Vagina (tissue), 2 donors: ENCODE data around the gene PRDM10. TPM values are rescaled to one million over a fixed set of nuclear protein-coding genes. Genes with fewer than 3 reads are reported as not detected.

Source experiments
- DNase-seq, 2 donors: peaks; one replicate each; pipeline ENCODE4 v3.0.0-alpha.2; 2017; ENCODE audit errors: extremely low spot score in 2 of 2
- H3K27ac ChIP-seq: fragments of 200-600 bp; sonication (generic); one replicate; pipeline ENCODE4 v1.5.1; 2019
- H3K27me3 ChIP-seq: fragments of 200-600 bp; sonication (generic); one replicate; pipeline ENCODE4 v1.5.1; 2019
- H3K36me3 ChIP-seq, 2 donors: fragments of 200-600 bp; sonication (generic); one replicate each; pipeline ENCODE4 v1.5.1; 2017 to 2019
- H3K4me1 ChIP-seq: fragments of 200-600 bp; sonication (generic); one replicate; pipeline ENCODE4 v1.5.1; 2019
- H3K4me3 ChIP-seq, 2 donors: fragments of 200-600 bp; sonication (generic); 1 replicate in 1 of 2; 2 replicates in 1 of 2; pipeline ENCODE4 v1.5.1; 2016 to 2019
- H3K9me3 ChIP-seq: fragments of 200-600 bp; sonication (generic); one replicate; pipeline ENCODE4 v1.5.1; 2019
- CTCF ChIP-seq, 3 experiments: fragments of 450-650 bp in 2 of 3; fragments of 200-600 bp in 1 of 3; sonication (generic) in 1 of 3; IDR thresholded peaks; one replicate each; pipeline ENCODE4 v1.5.1; 2017 to 2019; ENCODE audit warnings: antibody characterized with exemption in 3 of 3, mild to moderate bottlenecking in 2 of 3, moderate library complexity in 2 of 3
- POLR2A ChIP-seq, 2 donors: fragments of 450-650 bp; IDR thresholded peaks; one replicate each; pipeline ENCODE4 v1.6.1; 2017; ENCODE audit warnings: antibody characterized with exemption in 2 of 2, mild to moderate bottlenecking in 2 of 2, moderate library complexity in 2 of 2
- POLR2AphosphoS5 ChIP-seq, 2 donors: sonication (generic); formaldehyde crosslinking; IDR thresholded peaks; one replicate each; pipeline ENCODE4 v1.9.0; 2017; ENCODE audit warnings: antibody characterized with exemption in 2 of 2, mild to moderate bottlenecking in 2 of 2, low read depth in 1 of 2; ENCODE audit not compliant: insufficient read depth in 1 of 2
- intact Hi-C: fragments of 100-400 bp; cut with DNase I; formaldehyde crosslinking; loops from one replicate; pipeline ENCODE4 v1.15.1; 2023
- total RNA-seq: library from RNA; depleted of rRNA; stranded (reverse); fragments of >200 nt; gene quantifications from one replicate; pipeline ENCODE4 v1.2.3, GENCODE V29; 2016

Gene PRDM10
- total RNA-seq, 1 donor from 2014 or later = 11.3 TPM

GRCh38 chr11:129943036-129943435 is 59.6 kb downstream of the PRDM10 start:
- intact Hi-C loops = no loop called here
- no peaks in the 10 kb centered on the region for H3K9me3 ChIP-seq
- peaks cover 0 to 18% of the 10 kb centered on the region in 2 donors for H3K36me3 ChIP-seq
- H3K4me3 ChIP-seq = no peak overlapping the region
- H3K27me3 ChIP-seq = no peaks in the 10 kb centered on the region
- H3K4me1 ChIP-seq = no peaks in the 10 kb centered on the region
- no peak overlapping the region for H3K27ac ChIP-seq
- TF ChIP-seq POLR2AphosphoS5 (IDR thresholded peaks at IDR 0.05; ENCODE audit: insufficient read depth in 1 of 2, low read depth in 1 of 2) (no peak), POLR2A (IDR thresholded peaks at IDR 0.05) (no peak), CTCF (IDR thresholded peaks at IDR 0.05) (no peak)
- no peak for DNase-seq

- Histone ChIP-seq H3K27me3 (no peaks in the 10 kb centered on the region), H3K9me3 (no peaks in the 10 kb centered on the region), H3K4me3 (no peak overlapping the region), H3K4me1 (no peaks in the 10 kb centered on the region), H3K27ac (no peak overlapping the region), H3K36me3 (peaks cover 0 to 19% of the 10 kb centered on the region in 2 donors)
- TF ChIP-seq CTCF (IDR thresholded peaks at IDR 0.05) = no peak
- DNase-seq = no peak
- intact Hi-C loops = no loop called here
Measured at GRCh38 chr11:129939510-129939909, 63.1 kb downstream of the PRDM10 start.

- Histone ChIP-seq H3K36me3 (peaks cover 0 to 22% of the 10 kb centered on the region in 2 donors), H3K4me3 (no peak overlapping the region), H3K27ac (no peak overlapping the region), H3K9me3 (no peaks in the 10 kb centered on the region), H3K4me1 (no peaks in the 10 kb centered on the region), H3K27me3 (no peaks in the 10 kb centered on the region)
- TF ChIP-seq POLR2A (IDR thresholded peaks at IDR 0.05) = no peak
- TF ChIP-seq POLR2AphosphoS5 (IDR thresholded peaks at IDR 0.05; ENCODE audit: insufficient read depth in 1 of 2, low read depth in 1 of 2) = no peak
- TF ChIP-seq CTCF (IDR thresholded peaks at IDR 0.05) = no peak
- no peak for DNase-seq
- intact Hi-C loops = no loop called here
Measured at GRCh38 chr11:129938764-129939163, 63.9 kb downstream of the PRDM10 start.

- H3K4me1 ChIP-seq = peaks cover 3% of the 10 kb centered on the region
- intact Hi-C loops = no loop called here
- no peaks in the 10 kb centered on the region for H3K9me3 ChIP-seq
- no peaks in the 10 kb centered on the region for H3K27me3 ChIP-seq
- no peak for DNase-seq
- peaks cover 0 to 20% of the 10 kb centered on the region in 2 donors for H3K36me3 ChIP-seq
- H3K4me3 ChIP-seq = no peak overlapping the region
- H3K27ac ChIP-seq = no peak overlapping the region
- TF ChIP-seq POLR2A (IDR thresholded peaks at IDR 0.05) = no peak
- no peak for TF ChIP-seq CTCF (IDR thresholded peaks at IDR 0.05)
- TF ChIP-seq POLR2AphosphoS5 (IDR thresholded peaks at IDR 0.05; ENCODE audit: insufficient read depth in 1 of 2, low read depth in 1 of 2) = no peak
Measured at GRCh38 chr11:129937592-129938238, 64.9 kb downstream of the PRDM10 start.

- intact Hi-C loops = no loop called here
- TF ChIP-seq CTCF (IDR thresholded peaks at IDR 0.05) (no peak), POLR2A (IDR thresholded peaks at IDR 0.05) (no peak), POLR2AphosphoS5 (IDR thresholded peaks at IDR 0.05; ENCODE audit: insufficient read depth in 1 of 2, low read depth in 1 of 2) (no peak)
- Histone ChIP-seq H3K9me3 (no peaks in the 10 kb centered on the region), H3K4me1 (peaks cover 6% of the 10 kb centered on the region), H3K36me3 (peaks cover 0 to 12% of the 10 kb centered on the region in 2 donors), H3K27me3 (no peaks in the 10 kb centered on the region), H3K27ac (no peak overlapping the region), H3K4me3 (no peak overlapping the region)
- DNase-seq = no peak
Measured at GRCh38 chr11:129935723-129936122, 66.9 kb downstream of the PRDM10 start.
